HG02852 (cell line): ENCODE data around the gene NVL.
A peak's percentile ranks its signal among the peaks of the same experiment; 100 is the strongest.

Source experiments
- ATAC-seq: cut with Tn5 transposase; IDR thresholded peaks from one replicate; pipeline ENCODE4 v1.9.1; 2021; ENCODE audit warnings: mild to moderate bottlenecking, moderate library complexity; ENCODE audit not compliant: unreplicated experiment

Gene NVL

DNA sequence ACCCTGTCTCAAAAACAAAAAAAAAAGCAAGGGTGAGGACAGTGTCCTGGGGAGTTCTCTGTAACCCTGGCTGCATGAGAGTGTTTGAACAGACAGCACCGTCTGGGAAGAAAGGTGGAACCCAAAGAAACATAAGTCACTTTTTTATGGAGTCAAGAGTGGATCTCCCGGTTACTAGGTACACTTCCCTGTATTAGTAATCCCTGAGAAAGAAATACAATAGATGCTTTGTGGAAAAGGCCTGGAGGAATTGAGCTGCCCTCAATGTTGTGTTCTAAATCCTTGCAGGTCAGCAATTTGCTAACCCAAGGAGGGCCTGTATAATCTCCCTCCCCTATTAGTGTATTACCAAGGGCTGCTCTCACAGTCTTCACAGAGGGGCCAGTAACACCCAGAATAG is 130.3 kb downstream of the NVL start:
- no peak for ATAC-seq

GRCh38 chr1:224198572-224198971 is 131.4 kb downstream of the NVL start:
- no peak for ATAC-seq

GRCh38 chr1:224196813-224197600 is 133.0 kb downstream of the NVL start:
- no peak for ATAC-seq

- ATAC-seq: no peak
Observed at GRCh38 chr1:224193319-224193966, 136.5 kb downstream of the NVL start.

DNA sequence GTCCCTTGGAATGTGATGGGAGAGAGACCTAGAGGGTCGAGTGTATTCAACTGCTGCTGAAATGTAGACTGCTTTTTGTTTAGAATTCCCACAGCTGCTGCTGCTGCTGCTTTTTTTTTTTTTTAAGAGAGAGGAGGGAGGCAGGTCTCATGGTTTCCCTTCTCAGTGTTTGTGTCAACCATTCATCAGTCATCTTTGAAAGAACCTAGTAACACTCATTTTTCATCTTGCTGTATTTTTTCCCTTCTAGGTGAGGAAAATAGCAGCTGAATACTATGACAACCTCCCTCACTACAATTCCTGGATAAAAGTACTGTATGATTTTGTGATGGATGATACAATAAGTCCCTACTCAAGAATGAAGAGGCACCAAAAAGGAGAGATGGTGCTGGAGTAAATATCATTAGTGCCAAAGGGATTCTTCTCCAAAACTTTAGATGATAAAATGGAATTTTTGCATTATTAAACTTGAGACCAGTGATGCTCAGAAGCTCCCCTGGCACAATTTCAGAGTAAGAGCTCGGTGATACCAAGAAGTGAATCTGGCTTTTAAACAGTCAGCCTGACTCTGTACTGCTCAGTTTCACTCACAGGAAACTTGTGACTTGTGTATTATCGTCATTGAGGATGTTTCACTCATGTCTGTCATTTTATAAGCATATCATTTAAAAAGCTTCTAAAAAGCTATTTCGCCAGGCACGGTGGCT is 137.7 kb downstream of the NVL start:
- ATAC-seq: no peak

- ATAC-seq: no peak
Observed at GRCh38 chr1:224189561-224189960, 140.4 kb downstream of the NVL start.

DNA sequence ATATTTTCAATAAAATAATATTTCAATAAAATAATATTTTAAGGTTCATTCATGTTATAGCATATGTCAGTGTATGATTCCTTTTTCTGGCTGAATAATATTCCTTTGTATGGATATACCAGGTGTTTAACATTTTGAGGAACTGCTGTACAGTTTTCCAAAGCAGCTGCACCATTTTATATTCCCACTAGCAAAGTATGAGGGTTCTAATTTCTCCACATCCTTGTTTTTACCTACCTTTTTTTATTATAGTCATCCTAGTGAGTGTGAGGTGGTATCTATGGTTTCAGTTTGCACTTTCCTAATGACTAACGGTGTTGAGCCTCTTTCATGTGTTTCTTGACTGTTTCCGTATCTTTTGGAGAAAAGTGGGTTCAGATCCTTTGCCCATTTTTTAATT is 141.7 kb downstream of the NVL start:
- no peak for ATAC-seq

DNA sequence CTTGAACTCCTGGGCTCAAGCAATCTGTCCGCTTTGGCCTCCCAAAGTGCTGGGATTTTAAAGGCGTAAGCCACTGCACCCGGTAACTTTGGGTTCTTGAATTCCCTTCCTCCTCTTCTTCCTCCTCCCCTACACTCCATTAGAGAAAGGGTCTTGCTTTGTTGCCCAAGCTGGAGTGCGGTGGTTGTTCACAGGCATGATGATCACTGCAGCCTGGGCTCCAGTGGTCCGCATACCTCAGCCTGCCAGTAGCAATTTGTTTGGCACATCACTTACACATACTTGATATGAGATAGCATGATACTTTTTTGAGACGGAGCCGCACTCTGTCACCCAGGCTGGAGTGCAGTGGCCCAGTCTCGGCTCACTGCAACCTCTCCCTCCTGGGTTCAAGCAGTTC is 144.8 kb downstream of the NVL start:
- ATAC-seq: no peak

GRCh38 chr1:224183591-224184312 is 146.2 kb downstream of the NVL start:
- ATAC-seq: peak; percentile 39

- peak; percentile 64 for ATAC-seq
Observed at GRCh38 chr1:224182866-224183590, 146.9 kb downstream of the NVL start, which contains the start of gene DEGS1. TSS of gene DEGS1 (plus strand) at chr1:224183240. CDS start at chr1:224183337, 97 bp downstream.

DNA sequence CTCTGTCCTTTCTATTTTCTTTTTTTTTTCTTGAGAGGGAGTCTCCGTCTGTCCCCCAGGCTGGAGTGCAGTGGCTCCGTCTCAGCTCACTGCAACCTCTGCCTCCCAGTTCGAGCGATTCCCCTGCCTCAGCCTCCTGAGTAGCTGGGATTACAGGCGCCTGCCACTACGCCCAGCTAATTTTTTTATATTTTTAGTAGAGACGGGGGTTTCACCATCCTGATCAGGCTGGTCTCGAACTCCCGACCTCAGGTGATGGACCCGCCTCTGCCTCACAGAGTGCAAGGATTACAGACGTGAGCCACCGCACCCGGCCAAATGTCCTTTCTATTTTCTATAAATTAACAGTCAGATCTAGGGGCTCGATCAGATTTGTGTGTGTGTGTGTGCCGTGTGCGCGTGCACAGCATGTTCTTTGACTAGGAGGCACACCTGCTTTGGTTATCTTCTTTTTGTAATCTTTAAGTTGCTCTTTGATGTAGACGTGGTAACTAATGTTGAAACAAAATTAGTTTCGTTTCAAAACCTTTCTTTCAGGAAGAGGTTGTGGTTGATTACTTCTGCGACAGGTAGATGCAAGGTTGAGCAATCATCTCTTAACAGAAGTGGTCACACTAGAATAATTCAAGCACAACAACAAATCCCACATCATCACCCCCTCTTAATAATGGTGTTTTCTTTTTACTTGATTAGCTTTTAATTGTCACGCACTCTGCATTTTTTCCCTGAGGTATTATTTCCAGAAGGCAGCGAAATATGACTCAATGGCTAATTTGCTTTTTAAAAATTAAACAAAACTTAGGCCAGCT is 147.7 kb downstream of the NVL start:
- ATAC-seq: peak; percentile 46

- no peak for ATAC-seq
Observed at GRCh38 chr1:224181453-224181810, 148.5 kb downstream of the NVL start.

GRCh38 chr1:224180783-224181452 is 149.1 kb downstream of the NVL start:
- no peak for ATAC-seq

- no peak for ATAC-seq
Observed at GRCh38 chr1:224178894-224179293, 151.1 kb downstream of the NVL start.

- no peak for ATAC-seq
Observed at GRCh38 chr1:224177356-224177999, 152.5 kb downstream of the NVL start.
